SK-N-SH treated with all-trans-retinoic acid at 6 μM for 48 hours (cell line): ENCODE measurements around the gene RHBDL3.

Experiments used
- CSDC2 ChIP-seq: fragments of 250-450 bp; sonication (Bioruptor Pico); IDR thresholded peaks from 2 replicates; pipeline ENCODE4 v1.5.0; 2020; ENCODE audit warnings: mild to moderate bottlenecking, moderate library complexity
- CSRNP3 ChIP-seq: fragments of 250-450 bp; sonication (Bioruptor Pico); IDR thresholded peaks from 2 replicates; pipeline ENCODE4 v1.5.1; 2021; ENCODE audit warnings: mild to moderate bottlenecking, moderate library complexity
- ISL1 ChIP-seq: fragments of 250-450 bp; sonication (Bioruptor Pico); IDR thresholded peaks from 2 replicates; pipeline ENCODE4 v2.1.2; 2022; ENCODE audit warnings: mild to moderate bottlenecking, moderate library complexity
- PPARA ChIP-seq: fragments of 250-450 bp; sonication (Bioruptor Pico); IDR thresholded peaks from 2 replicates; pipeline ENCODE4 v1.5.0; 2020; ENCODE audit warnings: mild to moderate bottlenecking, borderline replicate concordance
- RARB ChIP-seq: fragments of 250-450 bp; sonication (Bioruptor Pico); IDR thresholded peaks from 2 replicates; pipeline ENCODE4 v1.8.0; 2021; ENCODE audit warnings: mild to moderate bottlenecking, moderate library complexity
- ZC3H10 ChIP-seq: fragments of 250-450 bp; sonication (Bioruptor Pico); IDR thresholded peaks from 2 replicates; pipeline ENCODE4 v1.5.1; 2021; ENCODE audit warnings: mild to moderate bottlenecking, moderate library complexity
- ZFP30 ChIP-seq: fragments of 450-650 bp; formaldehyde crosslinking; IDR thresholded peaks from 2 replicates; pipeline ENCODE4 v1.5.0; 2022; ENCODE audit warnings: mild to moderate bottlenecking, moderate library complexity
- TF ChIP-seq, protein P1 (sequence below): fragments of 250-450 bp; sonication (Bioruptor Pico); IDR thresholded peaks from 2 replicates; pipeline ENCODE4 v1.8.0; 2020; ENCODE audit warnings: mild to moderate bottlenecking, moderate library complexity, borderline replicate concordance

- TF ChIP-seq, protein P1, sequence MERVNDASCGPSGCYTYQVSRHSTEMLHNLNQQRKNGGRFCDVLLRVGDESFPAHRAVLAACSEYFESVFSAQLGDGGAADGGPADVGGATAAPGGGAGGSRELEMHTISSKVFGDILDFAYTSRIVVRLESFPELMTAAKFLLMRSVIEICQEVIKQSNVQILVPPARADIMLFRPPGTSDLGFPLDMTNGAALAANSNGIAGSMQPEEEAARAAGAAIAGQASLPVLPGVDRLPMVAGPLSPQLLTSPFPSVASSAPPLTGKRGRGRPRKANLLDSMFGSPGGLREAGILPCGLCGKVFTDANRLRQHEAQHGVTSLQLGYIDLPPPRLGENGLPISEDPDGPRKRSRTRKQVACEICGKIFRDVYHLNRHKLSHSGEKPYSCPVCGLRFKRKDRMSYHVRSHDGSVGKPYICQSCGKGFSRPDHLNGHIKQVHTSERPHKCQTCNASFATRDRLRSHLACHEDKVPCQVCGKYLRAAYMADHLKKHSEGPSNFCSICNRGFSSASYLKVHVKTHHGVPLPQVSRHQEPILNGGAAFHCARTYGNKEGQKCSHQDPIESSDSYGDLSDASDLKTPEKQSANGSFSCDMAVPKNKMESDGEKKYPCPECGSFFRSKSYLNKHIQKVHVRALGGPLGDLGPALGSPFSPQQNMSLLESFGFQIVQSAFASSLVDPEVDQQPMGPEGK (CRISPR knock-in tag): no peak
- TF ChIP-seq RARB (no peak), ISL1 (no peak), CSRNP3 (CRISPR knock-in tag) (no peak), ZFP30 (CRISPR knock-in tag) (no peak), CSDC2 (no peak), PPARA (CRISPR knock-in tag) (no peak), ZC3H10 (CRISPR knock-in tag) (no peak)
Observed at GRCh38 chr17:32267690-32268205, 2.1 kb downstream of the RHBDL3 start.
